HepG2 (cell line): Measurements from ENCODE around the gene TTC32. TPM values are rescaled to one million over a fixed set of nuclear protein-coding genes. Genes with fewer than 3 reads are reported as not detected.
A peak's percentile ranks its signal among the peaks of the same experiment; 100 is the strongest.

ENCODE experiments used
- ATAC-seq: fragments of 200-7000 bp; cut with Tn5 transposase; 3 replicates; pipeline ENCODE4 v1.9.1; 2020; ENCODE audit warnings: mild to moderate bottlenecking, moderate library complexity
- BruUV-seq: library from RNA; stranded (reverse); fragments of 400-500 nt; replicated peaks from 2 replicates; lab custom pipeline; 2021; lab: Mats Ljungman, UMichigan
- CTCF ChIA-PET: fragments of 300-600 bp; formaldehyde crosslinking; extraction: SDS; loops from one replicate; lab custom pipeline; 2021; ENCODE audit warnings: low total read pairs, inconsistent platforms, low intra/inter-chr PET ratio; lab: Yijun Ruan, JAX
- POLR2A ChIA-PET: fragments of 350-600 bp; sonication (Branson Sonifier 250); formaldehyde crosslinking; loops from one replicate; lab custom pipeline; 2020; ENCODE audit warnings: antibody characterized with exemption, inconsistent platforms; lab: Yijun Ruan, JAX
- DNase-seq: peaks from one replicate; pipeline ENCODE4 v3.0.0-alpha.2; 2015; ENCODE audit warnings: low spot score
- FAIRE-seq: peaks from 3 replicates; lab custom pipeline; 2011; peaks lifted over from hg19 to GRCh38; lab: Jason Lieb, UNC
- H2AFZ ChIP-seq: one replicate; pipeline ENCODE4 v1.6.1; 2011; ENCODE audit warnings: low read length, inconsistent platforms
- H3K27ac ChIP-seq: fragments of 300-600 bp; 3 replicates; pipeline ENCODE4 v1.8.0; 2011; ENCODE audit warnings: mixed run types, mild to moderate bottlenecking, mixed read lengths, low read length, inconsistent platforms; ENCODE audit not compliant: insufficient read depth; ENCODE audit errors: extremely low read length
- H3K27me3 ChIP-seq, 2 experiments: fragments of 200-600 bp in 1 of 2; 2 replicates in 1 of 2; 3 replicates in 1 of 2; pipeline versions ENCODE4 v1.6.0 to v1.8.0; 2011; ENCODE audit warnings: low read length in 2 of 2, mild to moderate bottlenecking in 2 of 2, moderate library complexity in 2 of 2, inconsistent platforms in 1 of 2; ENCODE audit not compliant: insufficient read depth in 2 of 2, control insufficient read depth in 1 of 2
- H3K36me3 ChIP-seq, 2 experiments: fragments of 200-600 bp in 1 of 2; replicated peaks in 1 of 2; 2 replicates in 1 of 2; 3 replicates in 1 of 2; pipeline versions ENCODE4 v1.5.1 to v1.8.0; 2011; ENCODE audit warnings: low read length in 2 of 2, inconsistent platforms in 1 of 2; ENCODE audit not compliant: insufficient read depth in 2 of 2, control insufficient read depth in 1 of 2
- H3K4me1 ChIP-seq: 2 replicates; pipeline ENCODE4 v1.5.1; 2012; ENCODE audit warnings: low read length, inconsistent platforms; ENCODE audit not compliant: insufficient read depth
- H3K4me2 ChIP-seq: 2 replicates; pipeline ENCODE4 v1.6.0; 2011; ENCODE audit warnings: low read depth, low read length, inconsistent platforms
- H3K4me3 ChIP-seq, 3 experiments: fragments of 200-600 bp in 1 of 3; sonication (generic), shearing (Covaris generic) in 1 of 3; replicated peaks in 1 of 3; 2 replicates each; pipeline ENCODE4 v1.5.1; 2011 to 2016; ENCODE audit warnings: low read length in 3 of 3, inconsistent platforms in 2 of 3, low read depth in 2 of 3, mild to moderate bottlenecking in 2 of 3, control low read depth in 1 of 3, mixed read lengths in 1 of 3; ENCODE audit not compliant: insufficient read depth in 1 of 3
- H3K79me2 ChIP-seq: one replicate; pipeline ENCODE4 v1.6.1; 2011; ENCODE audit warnings: low read length, inconsistent platforms; ENCODE audit not compliant: insufficient read depth
- H3K9ac ChIP-seq: 2 replicates; pipeline ENCODE4 v1.6.0; 2011; ENCODE audit warnings: mild to moderate bottlenecking, low read depth, low read length, inconsistent platforms; ENCODE audit not compliant: insufficient read depth
- H3K9me3 ChIP-seq: 2 replicates; pipeline ENCODE4 v1.5.1; 2012; ENCODE audit warnings: mild to moderate bottlenecking, low read length
- H4K20me1 ChIP-seq: 2 replicates; pipeline ENCODE4 v1.6.0; 2011; ENCODE audit warnings: inconsistent platforms, mild to moderate bottlenecking, low read length, moderate library complexity; ENCODE audit not compliant: insufficient read depth
- ATF7-NPFF ChIP-seq: sonication (generic); formaldehyde crosslinking; IDR thresholded peaks from 2 replicates; pipeline ENCODE4 v1.8.1; 2023; ENCODE audit warnings: mild to moderate bottlenecking, low read depth, missing genetic modification reagents, moderate library complexity
- HMG20B ChIP-seq: conservative IDR thresholded peaks from 2 replicates; pipeline ENCODE4 v1.6.1; 2016; ENCODE audit warnings: missing genetic modification reagents, missing compliant biosample characterization
- WGBS: methylation state at CpG from one replicate; pipeline ENCODE4 v1.1.6; 2017; ENCODE audit warnings: low lambda C conversion rate; 5-methylcytosine and 5-hydroxymethylcytosine counted together
- in situ Hi-C: cut with HindIII; loops from 2 replicates; pipeline ENCODE4 v1.10.0; 2017; ENCODE audit warnings: low pct_unique_long_range_greater_than_20kb; ENCODE audit not compliant: extremely low pct_ligation_motif_present
- intact Hi-C: fragments of 100-400 bp; cut with micrococcal nuclease; formaldehyde crosslinking; loops from one replicate; pipeline ENCODE4 v1.10.0; 2022; ENCODE audit not compliant: unreplicated experiment
- polyA plus RNA-seq, 8 experiments: library from polyadenylated mRNA; depleted of rRNA in 3 of 8; stranded (reverse) in 7 of 8; unstranded in 1 of 8; fragments of >200 nt; fragmentation: Illumina TruSeq in 4 of 8; extraction: Trizol in 4 of 8; gene quantifications; 2 replicates each; pipeline versions ENCODE4 v1.2.1 to v1.2.3, GENCODE V29; 2011 to 2016; ENCODE audit warnings: low read depth in 4 of 8, missing spikeins in 1 of 8, mixed read lengths in 1 of 8; ENCODE audit not compliant: insufficient read depth in 1 of 8
- total RNA-seq, 5 experiments: library from RNA; depleted of rRNA; stranded (reverse); fragments of >200 nt; fragmentation: Illumina TruSeq; extraction: Trizol; gene quantifications; 2 replicates each; pipeline ENCODE4 v1.2.3, GENCODE V29; 2016; ENCODE audit warnings: low read depth in 1 of 5
- TF ChIP-seq, protein P1 (sequence below): sonication (generic); formaldehyde crosslinking; IDR thresholded peaks from 2 replicates; pipeline ENCODE4 v1.4.0; 2020; ENCODE audit warnings: missing genetic modification reagents
- TF ChIP-seq, protein P2 (sequence below): sonication (generic); formaldehyde crosslinking; IDR thresholded peaks from 2 replicates; pipeline ENCODE4 v1.4.0; 2020; ENCODE audit warnings: missing genetic modification reagents

Gene TTC32
- total and polyA plus RNA-seq, 2 of the 13 experiments (the other 11 are each of a cell fraction or from before 2014, with no cell fraction given) = 21.6 to 38.3 TPM

DNA sequence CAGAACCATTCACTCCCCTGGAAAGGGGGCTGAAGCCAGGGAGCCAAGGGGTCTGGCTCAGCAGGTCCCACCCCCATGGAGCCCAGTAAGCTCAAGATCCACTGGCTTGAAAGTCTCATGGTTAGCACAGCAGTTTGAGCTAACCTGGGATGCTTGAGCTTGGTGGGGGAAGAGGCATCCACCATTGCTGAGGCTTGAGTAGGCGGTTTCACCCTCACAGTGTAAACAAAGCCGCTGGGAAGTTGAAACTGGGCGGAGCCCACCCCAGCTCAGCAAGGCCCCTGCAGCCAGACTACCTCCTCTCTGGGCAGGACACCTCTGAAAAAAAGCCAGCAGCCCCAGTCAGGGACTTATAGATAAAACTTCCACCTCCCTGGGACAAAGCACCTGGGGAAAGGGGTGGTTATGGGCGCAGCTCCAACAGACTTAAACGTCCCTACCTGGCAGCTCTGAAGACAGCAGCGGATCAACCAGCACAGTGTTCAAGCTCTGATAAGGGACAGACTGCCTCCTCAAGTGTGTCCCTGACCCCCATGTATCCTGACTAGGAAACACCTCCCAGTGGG lies 14.7 kb upstream of the TTC32 start:
- intact Hi-C loops (no loop called here), in situ Hi-C loops (no loop called here)
- Histone ChIP-seq H3K4me3 (no peak overlapping the region), H3K79me2 (no peaks in the 10 kb centered on the region), H3K27ac (no peak overlapping the region), H3K36me3 (peaks cover 6 to 19% of the 10 kb centered on the region in 2 experiments), H2AFZ (no peak overlapping the region), H3K9me3 (no peaks in the 10 kb centered on the region), H3K27me3 (no peaks in the 10 kb centered on the region), H4K20me1 (no peaks in the 10 kb centered on the region), H3K4me1 (no peaks in the 10 kb centered on the region), H3K9ac (no peak overlapping the region), H3K4me2 (no peak overlapping the region)
- no peak for DNase-seq
- FAIRE-seq = no peak
- 81% methylated on average over 6 of the region's 6 CpGs for whole genome bisulfite sequencing
- ATAC-seq = no peak
- TF ChIP-seq, protein P1, sequence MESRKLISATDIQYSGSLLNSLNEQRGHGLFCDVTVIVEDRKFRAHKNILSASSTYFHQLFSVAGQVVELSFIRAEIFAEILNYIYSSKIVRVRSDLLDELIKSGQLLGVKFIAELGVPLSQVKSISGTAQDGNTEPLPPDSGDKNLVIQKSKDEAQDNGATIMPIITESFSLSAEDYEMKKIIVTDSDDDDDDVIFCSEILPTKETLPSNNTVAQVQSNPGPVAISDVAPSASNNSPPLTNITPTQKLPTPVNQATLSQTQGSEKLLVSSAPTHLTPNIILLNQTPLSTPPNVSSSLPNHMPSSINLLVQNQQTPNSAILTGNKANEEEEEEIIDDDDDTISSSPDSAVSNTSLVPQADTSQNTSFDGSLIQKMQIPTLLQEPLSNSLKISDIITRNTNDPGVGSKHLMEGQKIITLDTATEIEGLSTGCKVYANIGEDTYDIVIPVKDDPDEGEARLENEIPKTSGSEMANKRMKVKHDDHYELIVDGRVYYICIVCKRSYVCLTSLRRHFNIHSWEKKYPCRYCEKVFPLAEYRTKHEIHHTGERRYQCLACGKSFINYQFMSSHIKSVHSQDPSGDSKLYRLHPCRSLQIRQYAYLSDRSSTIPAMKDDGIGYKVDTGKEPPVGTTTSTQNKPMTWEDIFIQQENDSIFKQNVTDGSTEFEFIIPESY (CRISPR knock-in tag) = peak; percentile 60; the same call in 1 of the 2 replicates
- TF ChIP-seq ATF7-NPFF (CRISPR knock-in tag) = no peak
- ChIA-PET CTCF (no interaction called here), POLR2A (interaction anchor here (1.6 kb wide), 1 partner anchor 15 kb away, joined by 6 read pairs; the partner anchor contains the start of gene TTC32)
- BruUV-seq = no TSS peak

GRCh38 chr2:19914266-19914975 lies 12.6 kb upstream of the TTC32 start:
- ATAC-seq = no peak
- H3K4me1 ChIP-seq = no peaks in the 10 kb centered on the region
- intact Hi-C loops = no loop called here
- no peaks in the 10 kb centered on the region for H4K20me1 ChIP-seq
- ChIA-PET POLR2A (interaction anchor here (1.5 kb wide), 1 partner anchor 13 kb away, joined by 4 read pairs; no protein-coding TSS in a partner anchor), CTCF (no interaction called here)
- H3K27ac ChIP-seq = no peak overlapping the region
- H2AFZ ChIP-seq = no peak overlapping the region
- no peaks in the 10 kb centered on the region for H3K9me3 ChIP-seq
- no peak overlapping the region for H3K4me2 ChIP-seq
- no peak overlapping the region for H3K4me3 ChIP-seq
- in situ Hi-C loops = no loop called here
- BruUV-seq = no TSS peak
- no peak for TF ChIP-seq HMG20B (CRISPR knock-in tag)
- TF ChIP-seq, protein P2, sequence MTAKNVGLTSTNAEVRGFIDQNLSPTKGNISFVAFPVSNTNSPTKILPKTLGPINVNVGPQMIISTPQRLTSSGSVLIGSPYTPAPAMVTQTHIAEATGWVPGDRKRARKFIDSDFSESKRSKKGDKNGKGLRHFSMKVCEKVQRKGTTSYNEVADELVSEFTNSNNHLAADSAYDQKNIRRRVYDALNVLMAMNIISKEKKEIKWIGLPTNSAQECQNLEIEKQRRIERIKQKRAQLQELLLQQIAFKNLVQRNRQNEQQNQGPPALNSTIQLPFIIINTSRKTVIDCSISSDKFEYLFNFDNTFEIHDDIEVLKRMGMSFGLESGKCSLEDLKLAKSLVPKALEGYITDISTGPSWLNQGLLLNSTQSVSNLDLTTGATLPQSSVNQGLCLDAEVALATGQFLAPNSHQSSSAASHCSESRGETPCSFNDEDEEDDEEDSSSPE (CRISPR knock-in tag) = no peak
- no peaks in the 10 kb centered on the region for H3K79me2 ChIP-seq
- no peaks in the 10 kb centered on the region for H3K27me3 ChIP-seq
- no peak for FAIRE-seq
- no peak for DNase-seq
- no peak overlapping the region for H3K9ac ChIP-seq
- H3K36me3 ChIP-seq = peaks cover 6 to 19% of the 10 kb centered on the region in 2 experiments
- 85% methylated on average over 1 of the region's 1 CpG for WGBS
